ENCODE measurements around the gene CTSH. TPM values are rescaled to one million over a fixed set of nuclear protein-coding genes. Genes with fewer than 3 reads are reported as not detected.

CTSH gene
- total RNA-seq, 1 donor from 2014 or later, result 75.8 TPM

- peaks cover 23% of the 10 kb centered on the region for H3K36me3 ChIP-seq (ENCODE audit: control insufficient read depth, insufficient read depth, low read length)
Measured at GRCh38 chr15:78921940-78922339, 22.9 kb downstream of the CTSH start.

GRCh38 chr15:78921517-78921916, 23.3 kb downstream of the CTSH start:
- no peak for DNase-seq (ENCODE audit: low read depth)

More at GRCh38 chr15:78921940-78922339, 22.9 kb downstream of the CTSH start:
- no peak for TF ChIP-seq CTCF (IDR thresholded peaks at IDR 0.05; ENCODE audit: insufficient read depth, low read length, severe bottlenecking)
- H3K4me3 ChIP-seq (ENCODE audit: low read depth, low read length), result no peak overlapping the region
- FAIRE-seq, result no peak
- H3K27me3 ChIP-seq (ENCODE audit: control insufficient read depth, insufficient read depth, low read length), result no peaks in the 10 kb centered on the region
- DNase-seq (ENCODE audit: low read depth), result no peak

GRCh38 chr15:78917888-78918287, 27.0 kb downstream of the CTSH start:
- Histone ChIP-seq H3K27me3 (ENCODE audit: control insufficient read depth, insufficient read depth, low read length) (no peaks in the 10 kb centered on the region), H3K4me3 (ENCODE audit: low read depth, low read length) (no peak overlapping the region), H3K36me3 (ENCODE audit: control insufficient read depth, insufficient read depth, low read length) (peaks cover 13% of the 10 kb centered on the region)
- FAIRE-seq (no peak), DNase-seq (ENCODE audit: low read depth) (no peak)
- no peak for TF ChIP-seq CTCF (IDR thresholded peaks at IDR 0.05; ENCODE audit: insufficient read depth, low read length, severe bottlenecking)

More at GRCh38 chr15:78921517-78921916, 23.3 kb downstream of the CTSH start:
- no peak overlapping the region for H3K4me3 ChIP-seq (ENCODE audit: low read depth, low read length)
- no peak for TF ChIP-seq CTCF (IDR thresholded peaks at IDR 0.05; ENCODE audit: insufficient read depth, low read length, severe bottlenecking)
- no peaks in the 10 kb centered on the region for H3K27me3 ChIP-seq (ENCODE audit: control insufficient read depth, insufficient read depth, low read length)
- H3K36me3 ChIP-seq (ENCODE audit: control insufficient read depth, insufficient read depth, low read length), result peaks cover 23% of the 10 kb centered on the region
- no peak for FAIRE-seq

GRCh38 chr15:78916088-78916487, 28.8 kb downstream of the CTSH start:
- FAIRE-seq (no peak), DNase-seq (ENCODE audit: low read depth) (no peak)
- no peak overlapping the region for H3K4me3 ChIP-seq (ENCODE audit: low read depth, low read length)
- peaks cover 5% of the 10 kb centered on the region for H3K36me3 ChIP-seq (ENCODE audit: control insufficient read depth, insufficient read depth, low read length)
- no peaks in the 10 kb centered on the region for H3K27me3 ChIP-seq (ENCODE audit: control insufficient read depth, insufficient read depth, low read length)
- no peak for TF ChIP-seq CTCF (IDR thresholded peaks at IDR 0.05; ENCODE audit: insufficient read depth, low read length, severe bottlenecking)

- H3K36me3 ChIP-seq (ENCODE audit: control insufficient read depth, insufficient read depth, low read length), result peaks cover 6% of the 10 kb centered on the region
- no peak overlapping the region for H3K4me3 ChIP-seq (ENCODE audit: low read depth, low read length)
- no peaks in the 10 kb centered on the region for H3K27me3 ChIP-seq (ENCODE audit: control insufficient read depth, insufficient read depth, low read length)
- FAIRE-seq, result no peak
- no peak for TF ChIP-seq CTCF (IDR thresholded peaks at IDR 0.05; ENCODE audit: insufficient read depth, low read length, severe bottlenecking)
- no peak for DNase-seq (ENCODE audit: low read depth)
Measured at GRCh38 chr15:78915341-78916087, 29.3 kb downstream of the CTSH start.

Measured in bronchial epithelial cell (primary cell).